Loucy (cell line): Measurements from ENCODE around the gene FRRS1L.

Experiments used
- H2AFZ ChIP-seq: fragments of 200-600 bp; sonication (generic); 2 replicates; pipeline ENCODE4 v1.6.0; 2016; ENCODE audit warnings: antibody characterized with exemption, mild to moderate bottlenecking, low read length, moderate library complexity
- H3F3A ChIP-seq: fragments of 200-600 bp; 2 replicates; pipeline ENCODE4 v1.6.0; 2016; ENCODE audit warnings: antibody characterized with exemption, low read depth, mild to moderate bottlenecking
- H3K27me3 ChIP-seq: fragments of 200-600 bp; sonication (generic); 2 replicates; pipeline ENCODE4 v1.6.1; 2014; ENCODE audit warnings: low read length, mild to moderate bottlenecking; ENCODE audit not compliant: insufficient read depth, poor library complexity, severe bottlenecking
- H3K36me3 ChIP-seq: fragments of 200-600 bp; sonication (generic); 2 replicates; pipeline ENCODE4 v1.6.1; 2016; ENCODE audit warnings: low read length; ENCODE audit not compliant: insufficient read depth
- H3K4me1 ChIP-seq: fragments of 200-600 bp; sonication (generic); 2 replicates; pipeline ENCODE4 v1.5.1; 2014; ENCODE audit warnings: low read length, mild to moderate bottlenecking; ENCODE audit not compliant: insufficient read depth, poor library complexity, severe bottlenecking
- H3K4me2 ChIP-seq: fragments of 200-600 bp; sonication (generic); 2 replicates; pipeline ENCODE4 v1.6.0; 2014; ENCODE audit warnings: antibody characterized with exemption, low read length, low read depth, mild to moderate bottlenecking; ENCODE audit not compliant: poor library complexity, severe bottlenecking
- H3K4me3 ChIP-seq: fragments of 200-600 bp; sonication (generic); 2 replicates; pipeline ENCODE4 v1.5.1; 2014; ENCODE audit warnings: low read length, mild to moderate bottlenecking, mixed read lengths; ENCODE audit not compliant: poor library complexity, severe bottlenecking
- H3K79me2 ChIP-seq: fragments of 200-600 bp; sonication (generic); 2 replicates; pipeline ENCODE4 v1.6.1; 2014; ENCODE audit warnings: low read length; ENCODE audit not compliant: insufficient read depth
- H3K9ac ChIP-seq: fragments of 200-600 bp; sonication (generic); 2 replicates; pipeline ENCODE4 v1.6.0; 2014; ENCODE audit warnings: mild to moderate bottlenecking, low read depth, low read length, moderate library complexity; ENCODE audit not compliant: poor library complexity, severe bottlenecking
- H3K9me2 ChIP-seq: fragments of 200-600 bp; sonication (generic); replicated peaks from 2 replicates; pipeline ENCODE4 v1.6.1; 2016; ENCODE audit warnings: low read depth, low read length, mixed read lengths
- H3K9me3 ChIP-seq: fragments of 200-600 bp; sonication (generic); 2 replicates; pipeline ENCODE4 v1.6.1; 2014; ENCODE audit warnings: mild to moderate bottlenecking, antibody characterized with exemption, low read length, low read depth; ENCODE audit not compliant: insufficient read depth
- H4K20me1 ChIP-seq: fragments of 200-600 bp; sonication (generic); 2 replicates; pipeline ENCODE4 v1.6.0; 2014; ENCODE audit warnings: antibody characterized with exemption, low read length, mild to moderate bottlenecking; ENCODE audit not compliant: insufficient read depth, poor library complexity, severe bottlenecking
- EZH2phosphoT487 ChIP-seq: fragments of 200-600 bp; IDR thresholded peaks from 2 replicates; pipeline ENCODE4 v1.6.1; 2018; ENCODE audit warnings: antibody characterized with exemption, mild to moderate bottlenecking, moderate library complexity, borderline replicate concordance
- TF ChIP-seq, protein P1 (sequence below): fragments of 200-600 bp; sonication (generic); conservative IDR thresholded peaks from 2 replicates; pipeline ENCODE4 v1.5.1; 2014; ENCODE audit warnings: mild to moderate bottlenecking, antibody characterized with exemption, low read length

The FRRS1L gene

DNA sequence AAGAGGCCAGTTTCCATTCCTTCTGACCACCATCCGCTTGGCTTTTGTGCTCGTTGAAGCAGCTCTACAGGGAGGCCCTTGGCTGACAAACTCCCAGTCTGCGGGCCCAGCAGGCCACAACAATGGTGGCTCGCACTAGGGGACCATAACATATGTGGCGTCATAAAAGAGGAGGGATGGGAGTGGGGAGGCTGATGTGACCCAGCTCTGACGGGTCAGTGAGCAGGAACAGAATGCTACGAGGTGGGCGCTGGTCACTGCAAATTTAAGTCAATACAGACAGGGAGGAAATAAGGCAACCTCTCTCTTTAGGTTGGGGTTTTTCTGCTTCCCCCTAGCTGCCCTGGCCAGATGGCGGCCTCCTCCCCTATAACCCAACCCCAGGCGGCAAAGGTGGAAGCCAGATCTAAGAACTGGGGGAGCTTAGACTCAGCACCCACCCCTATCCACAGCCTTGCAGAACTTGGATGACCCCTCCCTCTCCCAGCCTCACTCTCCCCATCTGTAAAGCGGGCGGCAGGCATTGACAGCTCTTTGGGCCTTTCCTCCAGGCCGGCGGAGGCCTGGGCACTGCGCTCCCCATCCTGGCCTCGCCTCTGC is 778 bp downstream of the FRRS1L start:
- H3K79me2 ChIP-seq, result no peaks in the 10 kb centered on the region
- no peak overlapping the region for H3K4me2 ChIP-seq
- H3K9me3 ChIP-seq, result no peaks in the 10 kb centered on the region
- TF ChIP-seq, protein P1, sequence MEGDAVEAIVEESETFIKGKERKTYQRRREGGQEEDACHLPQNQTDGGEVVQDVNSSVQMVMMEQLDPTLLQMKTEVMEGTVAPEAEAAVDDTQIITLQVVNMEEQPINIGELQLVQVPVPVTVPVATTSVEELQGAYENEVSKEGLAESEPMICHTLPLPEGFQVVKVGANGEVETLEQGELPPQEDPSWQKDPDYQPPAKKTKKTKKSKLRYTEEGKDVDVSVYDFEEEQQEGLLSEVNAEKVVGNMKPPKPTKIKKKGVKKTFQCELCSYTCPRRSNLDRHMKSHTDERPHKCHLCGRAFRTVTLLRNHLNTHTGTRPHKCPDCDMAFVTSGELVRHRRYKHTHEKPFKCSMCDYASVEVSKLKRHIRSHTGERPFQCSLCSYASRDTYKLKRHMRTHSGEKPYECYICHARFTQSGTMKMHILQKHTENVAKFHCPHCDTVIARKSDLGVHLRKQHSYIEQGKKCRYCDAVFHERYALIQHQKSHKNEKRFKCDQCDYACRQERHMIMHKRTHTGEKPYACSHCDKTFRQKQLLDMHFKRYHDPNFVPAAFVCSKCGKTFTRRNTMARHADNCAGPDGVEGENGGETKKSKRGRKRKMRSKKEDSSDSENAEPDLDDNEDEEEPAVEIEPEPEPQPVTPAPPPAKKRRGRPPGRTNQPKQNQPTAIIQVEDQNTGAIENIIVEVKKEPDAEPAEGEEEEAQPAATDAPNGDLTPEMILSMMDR, result no peak
- no peak for TF ChIP-seq EZH2phosphoT487
- no peak overlapping the region for H3K9ac ChIP-seq
- H3K36me3 ChIP-seq, result no peaks in the 10 kb centered on the region
- no peaks in the 10 kb centered on the region for H3K4me1 ChIP-seq
- no peak overlapping the region for H3K4me3 ChIP-seq
- no peaks in the 10 kb centered on the region for H3K9me2 ChIP-seq
- no peaks in the 10 kb centered on the region for H3K27me3 ChIP-seq
- no peaks in the 10 kb centered on the region for H3F3A ChIP-seq
- H4K20me1 ChIP-seq, result no peaks in the 10 kb centered on the region
- no peak overlapping the region for H2AFZ ChIP-seq

DNA sequence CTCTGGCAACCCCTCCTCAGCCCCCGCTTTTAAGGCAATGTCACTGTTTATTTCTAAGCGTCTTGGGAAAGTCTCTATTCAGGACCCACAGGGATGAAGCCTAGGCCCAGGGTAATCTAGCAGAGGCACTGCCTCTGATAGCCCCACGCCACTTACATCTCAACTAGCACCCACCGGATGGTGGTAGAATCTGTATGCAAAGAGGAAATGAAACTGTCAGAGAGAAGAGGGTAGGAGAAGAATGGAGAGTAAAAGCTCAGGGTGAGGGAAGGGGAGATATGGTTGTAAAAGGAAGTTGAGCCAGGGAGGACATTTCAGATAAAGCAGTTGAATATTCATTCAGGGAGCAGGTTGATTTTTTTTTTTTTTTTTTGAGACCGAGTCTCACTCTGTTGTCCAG is 3.0 kb downstream of the FRRS1L start:
- Histone ChIP-seq H3K27me3 (no peaks in the 10 kb centered on the region), H3K4me2 (no peak overlapping the region), H2AFZ (no peak overlapping the region), H3K4me1 (no peaks in the 10 kb centered on the region), H3K9me3 (no peaks in the 10 kb centered on the region), H3K79me2 (no peaks in the 10 kb centered on the region), H3F3A (no peaks in the 10 kb centered on the region), H3K36me3 (no peaks in the 10 kb centered on the region), H3K9me2 (no peaks in the 10 kb centered on the region), H3K4me3 (no peak overlapping the region), H4K20me1 (no peaks in the 10 kb centered on the region), H3K9ac (no peak overlapping the region)
- TF ChIP-seq EZH2phosphoT487, result no peak
- TF ChIP-seq, protein P1, result no peak

GRCh38 chr9:109163194-109163593 is 3.9 kb downstream of the FRRS1L start:
- no peak overlapping the region for H3K4me2 ChIP-seq
- no peaks in the 10 kb centered on the region for H3K27me3 ChIP-seq
- no peaks in the 10 kb centered on the region for H3K9me2 ChIP-seq
- H3K9me3 ChIP-seq, result no peaks in the 10 kb centered on the region
- no peak overlapping the region for H3K9ac ChIP-seq
- no peaks in the 10 kb centered on the region for H3K36me3 ChIP-seq
- no peaks in the 10 kb centered on the region for H3K79me2 ChIP-seq
- H4K20me1 ChIP-seq, result no peaks in the 10 kb centered on the region
- no peak overlapping the region for H2AFZ ChIP-seq
- H3K4me1 ChIP-seq, result no peaks in the 10 kb centered on the region
- H3F3A ChIP-seq, result no peaks in the 10 kb centered on the region
- TF ChIP-seq EZH2phosphoT487, result no peak
- TF ChIP-seq, protein P1, result no peak
- no peak overlapping the region for H3K4me3 ChIP-seq
